Left ventricle myocardium inferior (tissue), 1 donor: Measurements from ENCODE around the gene FYB1. TPM values are rescaled to one million over a fixed set of nuclear protein-coding genes. Genes with fewer than 3 reads are reported as not detected.

Experiments used
- DNase-seq: peaks from one replicate; pipeline ENCODE4 v3.0.0-alpha.2; 2020
- H3K27ac ChIP-seq: fragments of 200-600 bp; replicated peaks from 2 replicates; pipeline ENCODE4 v1.8.0; 2021
- H3K27me3 ChIP-seq: fragments of 200-600 bp; 2 replicates; pipeline ENCODE4 v1.8.0; 2021; ENCODE audit warnings: low read depth
- H3K36me3 ChIP-seq: fragments of 200-600 bp; 2 replicates; pipeline ENCODE4 v1.8.0; 2021
- H3K4me1 ChIP-seq: fragments of 200-600 bp; 2 replicates; pipeline ENCODE4 v1.8.0; 2021
- H3K4me3 ChIP-seq: fragments of 200-600 bp; 2 replicates; pipeline ENCODE4 v1.8.0; 2021; ENCODE audit warnings: mild to moderate bottlenecking, moderate library complexity
- H3K9me3 ChIP-seq: fragments of 200-600 bp; replicated peaks from 2 replicates; pipeline ENCODE4 v1.8.0; 2021
- CTCF ChIP-seq: fragments of 200-600 bp; IDR thresholded peaks from 2 replicates; pipeline ENCODE4 v1.8.0; 2021; ENCODE audit warnings: antibody characterized with exemption, mild to moderate bottlenecking, borderline replicate concordance
- intact Hi-C: fragments of 100-400 bp; cut with micrococcal nuclease; formaldehyde crosslinking; loops from one replicate; pipeline ENCODE4 v1.11.0; 2022
- total RNA-seq: library from RNA; stranded (reverse); fragmentation: NEBNext Ultra II Directional; extraction: Animal tissue kit (Norgen Biotek cat#: 25700); gene quantifications from one replicate; pipeline ENCODE4 v1.2.1, GENCODE V29; 2021
- donor health status: DM: no; HTN: yes; CAD: no; lungs with severe emphysema.

FYB1 gene
- total RNA-seq, 1 donor from 2014 or later, result 4.9 TPM

DNA sequence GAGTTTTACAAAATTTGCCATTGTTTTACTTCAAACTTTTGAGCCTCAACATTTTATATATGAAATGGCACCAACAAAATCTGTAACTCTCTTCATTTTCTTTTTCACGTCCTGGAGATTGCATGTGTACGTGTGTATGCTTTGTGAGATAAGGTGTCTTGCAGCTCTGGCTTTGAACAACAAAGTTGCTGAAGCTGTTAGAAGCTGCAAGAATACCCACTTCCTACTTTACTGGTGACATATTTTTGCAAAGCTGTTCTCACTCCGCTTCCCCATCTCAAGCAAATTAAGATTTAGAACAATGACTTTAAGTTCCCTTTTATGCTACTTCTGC, 41.8 kb downstream of the FYB1 start:
- Histone ChIP-seq H3K4me3 (no peak overlapping the region), H3K4me1 (no peaks in the 10 kb centered on the region), H3K27ac (no peak overlapping the region), H3K9me3 (peaks cover 14% of the 10 kb centered on the region), H3K36me3 (no peaks in the 10 kb centered on the region), H3K27me3 (peaks cover 25% of the 10 kb centered on the region)
- DNase-seq, result no peak
- TF ChIP-seq CTCF, result no peak
- intact Hi-C loops, result no loop called here

DNA sequence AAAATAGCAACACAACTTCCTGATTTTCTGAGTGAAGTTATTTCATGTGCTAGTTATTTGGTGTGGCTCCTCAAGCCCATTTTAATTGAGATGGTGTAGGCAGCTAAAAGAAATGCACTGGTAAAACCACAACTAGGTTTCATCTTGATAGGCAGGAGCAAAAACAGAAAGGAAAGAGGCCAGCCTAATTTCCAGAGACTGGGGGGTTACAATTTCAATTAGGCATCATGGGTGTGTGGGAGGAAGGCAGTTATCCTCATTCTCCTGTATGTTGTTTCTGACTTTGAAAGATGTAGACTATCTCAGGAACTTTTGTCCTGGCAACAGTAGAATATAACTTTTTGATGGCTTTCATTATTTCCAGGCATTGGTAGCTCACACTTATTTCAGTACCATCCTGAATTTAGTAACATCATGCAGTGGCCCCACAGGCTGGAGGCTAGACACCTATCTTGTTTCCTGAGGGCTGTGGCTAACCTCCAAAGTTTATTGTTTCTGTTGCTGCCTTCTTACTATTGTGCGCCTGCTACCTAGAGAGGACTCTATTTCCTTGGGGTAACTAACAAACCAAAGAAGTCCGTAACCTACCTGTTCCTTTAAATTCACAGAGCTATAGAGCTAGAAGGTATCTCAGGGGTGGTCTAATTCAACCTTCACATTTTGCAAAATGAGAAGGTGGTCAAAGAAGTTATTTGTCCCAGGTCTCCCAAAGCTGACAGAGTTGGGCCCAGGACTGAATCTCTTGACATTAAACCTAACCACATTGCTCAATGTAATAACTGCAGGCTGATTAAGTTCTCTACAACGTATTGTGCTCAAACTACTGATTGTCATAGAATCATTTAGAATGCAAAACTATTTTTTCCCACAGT, 42.4 kb downstream of the FYB1 start:
- no peaks in the 10 kb centered on the region for H3K4me1 ChIP-seq
- TF ChIP-seq CTCF, result no peak
- DNase-seq, result no peak
- no peak overlapping the region for H3K4me3 ChIP-seq
- intact Hi-C loops, result no loop called here
- peaks cover 21% of the 10 kb centered on the region for H3K27me3 ChIP-seq
- H3K9me3 ChIP-seq, result peaks cover 15% of the 10 kb centered on the region
- no peak overlapping the region for H3K27ac ChIP-seq
- H3K36me3 ChIP-seq, result no peaks in the 10 kb centered on the region

DNA sequence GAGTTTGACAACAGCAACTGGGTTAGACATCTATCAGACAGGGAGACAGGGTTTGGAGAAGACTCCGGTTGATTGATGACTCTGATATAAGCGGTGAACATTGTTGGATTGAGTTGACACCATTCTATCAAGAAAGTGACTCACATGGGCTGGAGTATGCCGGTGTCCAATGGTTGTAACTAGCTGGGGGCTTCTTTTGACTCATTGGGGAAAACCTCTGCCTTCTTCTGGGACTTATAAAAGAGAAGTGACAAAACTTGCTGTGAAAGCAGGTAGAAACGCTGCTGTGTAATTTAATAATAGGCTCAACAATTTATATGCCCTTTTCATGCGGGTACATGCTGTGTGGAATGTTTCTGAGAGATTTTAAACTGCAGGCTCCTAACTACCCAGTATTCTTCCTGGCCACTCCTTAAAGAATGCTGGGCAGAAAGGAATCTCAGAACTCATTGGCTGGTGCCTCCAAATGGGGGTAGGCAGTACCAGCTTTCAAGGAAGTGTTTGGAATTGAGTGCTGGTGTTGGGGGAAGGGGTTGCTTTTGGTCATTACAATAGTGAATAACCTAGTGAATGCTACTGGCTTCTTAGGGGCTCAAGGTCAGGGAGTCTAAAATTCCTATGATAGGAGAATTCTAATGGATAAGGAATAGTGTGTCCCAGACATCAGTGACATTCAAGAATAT, 43.9 kb downstream of the FYB1 start:
- H3K9me3 ChIP-seq, result peaks cover 15% of the 10 kb centered on the region
- H3K4me3 ChIP-seq, result no peak overlapping the region
- no peaks in the 10 kb centered on the region for H3K4me1 ChIP-seq
- H3K36me3 ChIP-seq, result no peaks in the 10 kb centered on the region
- no peak for DNase-seq
- intact Hi-C loops, result no loop called here
- TF ChIP-seq CTCF, result no peak
- H3K27ac ChIP-seq, result no peak overlapping the region
- H3K27me3 ChIP-seq, result peaks cover 8% of the 10 kb centered on the region

DNA sequence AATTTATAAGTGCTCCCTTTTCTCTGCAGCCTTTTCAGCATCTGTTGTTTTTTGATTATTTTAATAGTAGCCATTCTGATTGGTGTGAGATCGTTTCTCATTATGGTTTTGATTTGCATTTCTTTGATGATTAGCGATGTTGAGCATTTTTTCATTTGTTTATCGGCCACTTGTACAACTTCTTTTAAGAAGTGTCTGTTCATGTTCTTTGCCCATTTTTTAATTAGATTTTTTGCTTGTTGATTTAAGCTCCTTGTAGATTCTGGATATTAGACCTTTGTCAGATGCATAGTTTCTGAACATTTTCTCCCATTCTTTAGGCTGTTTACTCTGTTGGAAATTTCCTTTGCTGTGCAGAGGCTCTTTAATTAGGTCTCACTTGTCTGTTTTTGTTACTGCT, 46.3 kb downstream of the FYB1 start:
- Histone ChIP-seq H3K27ac (no peak overlapping the region), H3K4me1 (no peaks in the 10 kb centered on the region), H3K4me3 (no peak overlapping the region), H3K9me3 (peaks cover 15% of the 10 kb centered on the region), H3K36me3 (no peaks in the 10 kb centered on the region), H3K27me3 (no peaks in the 10 kb centered on the region)
- no peak for DNase-seq
- intact Hi-C loops, result no loop called here
- TF ChIP-seq CTCF, result no peak

- Histone ChIP-seq H3K4me3 (no peak overlapping the region), H3K36me3 (no peaks in the 10 kb centered on the region), H3K27me3 (no peaks in the 10 kb centered on the region), H3K27ac (no peak overlapping the region), H3K9me3 (peaks cover 15% of the 10 kb centered on the region), H3K4me1 (no peaks in the 10 kb centered on the region)
- no peak for DNase-seq
- no peak for TF ChIP-seq CTCF
- intact Hi-C loops, result no loop called here
These were observed 46.8 kb downstream of the FYB1 start for GRCh38 chr5:39172593-39172992.
